GM10266 (cell line): ENCODE data around the gene KIF11.

ENCODE experiments used
- DNase-seq: peaks from one replicate; pipeline ENCODE4 v3.0.0; 2012; ENCODE audit errors: extremely low spot score
- TF ChIP-seq, protein P1 (sequence below): IDR thresholded peaks from 2 replicates; pipeline ENCODE4 v1.5.1; 2012; ENCODE audit warnings: mild to moderate bottlenecking, low read depth; ENCODE audit not compliant: control insufficient read depth, insufficient read depth; ENCODE audit errors: missing control alignments

The KIF11 gene

DNA sequence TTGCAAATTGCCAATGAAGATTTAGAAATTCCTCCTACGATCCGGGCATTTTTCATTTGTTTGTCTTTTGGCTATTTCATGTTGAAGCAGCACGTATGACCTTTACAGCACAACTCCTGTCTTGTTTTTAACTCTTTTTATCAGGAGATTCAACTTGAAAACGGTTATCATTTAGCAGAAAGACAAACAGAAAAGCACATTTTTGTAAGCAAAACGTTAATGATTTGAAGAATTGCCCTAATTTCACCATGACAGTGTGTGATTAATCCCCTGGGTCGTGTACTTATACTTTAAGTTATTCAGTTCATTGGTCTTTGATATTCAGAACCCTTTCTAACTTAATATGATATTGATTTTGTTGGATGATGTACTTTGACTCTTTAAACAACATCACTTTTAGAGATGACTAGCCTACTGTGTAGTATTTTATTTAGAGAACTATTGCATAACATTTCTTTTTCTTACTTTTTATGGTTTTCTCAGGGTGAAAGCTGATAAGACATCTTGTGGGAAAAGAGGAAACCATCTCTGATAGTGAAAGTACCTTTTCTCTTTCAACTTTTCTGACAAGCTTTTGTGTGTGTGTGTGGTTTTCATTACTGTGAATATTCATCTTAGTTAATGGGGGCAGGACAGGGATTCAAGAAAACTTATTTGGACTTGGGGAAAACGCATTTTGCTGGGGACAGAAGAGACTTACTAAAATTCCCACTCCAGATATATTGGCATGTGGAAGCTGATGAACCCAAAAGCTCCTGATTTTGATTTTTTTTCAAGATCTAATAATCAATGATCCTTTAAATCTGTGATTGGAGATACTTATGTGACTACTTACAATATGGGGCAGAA is 105.0 kb downstream of the KIF11 start:
- TF ChIP-seq, protein P1, sequence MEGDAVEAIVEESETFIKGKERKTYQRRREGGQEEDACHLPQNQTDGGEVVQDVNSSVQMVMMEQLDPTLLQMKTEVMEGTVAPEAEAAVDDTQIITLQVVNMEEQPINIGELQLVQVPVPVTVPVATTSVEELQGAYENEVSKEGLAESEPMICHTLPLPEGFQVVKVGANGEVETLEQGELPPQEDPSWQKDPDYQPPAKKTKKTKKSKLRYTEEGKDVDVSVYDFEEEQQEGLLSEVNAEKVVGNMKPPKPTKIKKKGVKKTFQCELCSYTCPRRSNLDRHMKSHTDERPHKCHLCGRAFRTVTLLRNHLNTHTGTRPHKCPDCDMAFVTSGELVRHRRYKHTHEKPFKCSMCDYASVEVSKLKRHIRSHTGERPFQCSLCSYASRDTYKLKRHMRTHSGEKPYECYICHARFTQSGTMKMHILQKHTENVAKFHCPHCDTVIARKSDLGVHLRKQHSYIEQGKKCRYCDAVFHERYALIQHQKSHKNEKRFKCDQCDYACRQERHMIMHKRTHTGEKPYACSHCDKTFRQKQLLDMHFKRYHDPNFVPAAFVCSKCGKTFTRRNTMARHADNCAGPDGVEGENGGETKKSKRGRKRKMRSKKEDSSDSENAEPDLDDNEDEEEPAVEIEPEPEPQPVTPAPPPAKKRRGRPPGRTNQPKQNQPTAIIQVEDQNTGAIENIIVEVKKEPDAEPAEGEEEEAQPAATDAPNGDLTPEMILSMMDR: no peak
- no peak for DNase-seq

DNA sequence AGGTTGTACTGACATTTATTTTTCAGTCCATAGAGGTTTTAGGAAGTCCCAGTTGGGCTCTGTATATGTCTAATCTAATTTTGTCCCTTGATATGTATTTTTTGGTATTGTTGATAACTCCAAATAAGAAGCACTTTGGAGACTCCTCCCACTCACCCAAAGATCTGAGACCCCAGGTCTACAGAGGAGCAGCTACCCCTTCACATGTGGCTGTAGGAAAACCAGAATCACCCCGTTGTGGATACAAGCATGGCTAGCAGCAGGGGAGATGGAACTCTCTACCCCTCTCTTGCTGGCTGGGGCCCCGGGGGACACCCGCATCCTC is 106.2 kb downstream of the KIF11 start:
- TF ChIP-seq, protein P1: no peak
- DNase-seq: no peak

DNA sequence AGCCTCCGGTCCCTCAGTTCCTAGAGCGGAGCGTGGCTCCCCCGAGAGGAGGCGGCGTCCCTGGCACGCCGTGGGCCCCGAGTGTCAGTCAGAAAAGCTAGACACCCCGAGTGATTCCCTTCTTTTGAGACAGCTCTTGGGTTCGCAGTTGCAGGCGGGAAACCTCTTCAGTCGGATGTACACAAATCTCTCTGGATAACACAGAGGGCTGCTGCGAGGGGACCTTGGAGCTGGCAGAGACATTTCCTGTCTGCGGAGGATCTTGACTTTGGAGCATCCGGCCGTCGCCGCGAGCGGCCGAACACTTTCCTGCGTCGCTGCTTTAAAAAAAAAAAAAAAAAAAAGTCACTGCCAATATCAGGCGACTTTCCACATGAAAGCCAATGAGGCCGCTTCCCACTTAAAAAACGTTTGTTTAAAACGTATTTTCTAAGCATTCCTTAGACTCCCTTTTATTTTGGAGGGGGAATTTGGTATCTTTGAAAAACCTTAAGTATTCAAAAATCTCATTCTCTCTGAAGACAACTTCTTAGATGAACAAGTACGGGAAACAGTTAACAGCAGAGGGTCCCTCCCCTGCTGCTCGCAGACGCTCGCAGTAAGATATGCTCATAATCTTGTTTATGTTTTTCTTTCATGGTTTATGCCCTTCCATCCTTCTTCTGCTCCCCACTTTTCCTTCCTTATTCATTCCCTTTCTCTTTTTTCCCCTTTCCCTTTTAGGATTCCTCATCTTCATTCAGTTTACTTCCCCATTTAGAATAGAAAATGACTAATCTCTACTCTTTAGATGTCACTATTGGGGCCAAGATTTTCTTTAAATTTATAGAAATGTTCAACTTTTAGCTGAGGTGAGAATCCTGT is 106.8 kb downstream of the KIF11 start:
- TF ChIP-seq, protein P1: no peak
- no peak for DNase-seq

DNA sequence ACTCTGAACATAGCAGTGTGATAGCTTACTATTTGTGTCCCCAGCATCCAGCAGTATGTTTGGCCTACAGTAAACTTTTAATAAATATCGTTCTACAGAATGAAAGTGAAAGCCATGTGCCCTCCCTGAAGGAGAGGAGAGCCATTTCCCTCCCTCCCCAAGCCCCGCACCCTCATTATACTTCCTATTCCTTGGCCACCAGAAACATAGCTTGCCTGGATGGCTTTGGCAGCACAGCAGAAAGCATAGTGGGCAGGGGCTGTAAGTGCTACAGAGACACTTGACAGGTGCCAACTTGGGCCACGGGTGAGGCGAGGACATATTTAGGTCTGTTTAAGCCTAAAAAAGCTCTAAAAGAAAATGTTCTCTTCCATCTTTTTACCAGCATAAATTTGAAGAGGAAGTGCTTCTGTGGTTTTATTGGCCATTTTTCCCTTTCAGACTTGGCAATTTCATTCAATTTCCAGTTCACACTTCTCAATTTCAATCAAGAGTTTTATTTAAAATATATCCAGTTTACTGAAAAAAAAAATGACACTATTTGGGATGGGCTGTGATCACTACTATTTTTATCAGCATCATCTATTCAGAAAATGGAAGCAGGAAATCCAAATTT is 109.5 kb downstream of the KIF11 start:
- TF ChIP-seq, protein P1: no peak
- DNase-seq: no peak
